ENCODE results near the gene TPX2. TPM values are rescaled to one million over a fixed set of nuclear protein-coding genes. Genes with fewer than 3 reads are reported as not detected.

Gene TPX2
- total RNA-seq, 2 donors from 2014 or later = 114 to 132 TPM

DNA sequence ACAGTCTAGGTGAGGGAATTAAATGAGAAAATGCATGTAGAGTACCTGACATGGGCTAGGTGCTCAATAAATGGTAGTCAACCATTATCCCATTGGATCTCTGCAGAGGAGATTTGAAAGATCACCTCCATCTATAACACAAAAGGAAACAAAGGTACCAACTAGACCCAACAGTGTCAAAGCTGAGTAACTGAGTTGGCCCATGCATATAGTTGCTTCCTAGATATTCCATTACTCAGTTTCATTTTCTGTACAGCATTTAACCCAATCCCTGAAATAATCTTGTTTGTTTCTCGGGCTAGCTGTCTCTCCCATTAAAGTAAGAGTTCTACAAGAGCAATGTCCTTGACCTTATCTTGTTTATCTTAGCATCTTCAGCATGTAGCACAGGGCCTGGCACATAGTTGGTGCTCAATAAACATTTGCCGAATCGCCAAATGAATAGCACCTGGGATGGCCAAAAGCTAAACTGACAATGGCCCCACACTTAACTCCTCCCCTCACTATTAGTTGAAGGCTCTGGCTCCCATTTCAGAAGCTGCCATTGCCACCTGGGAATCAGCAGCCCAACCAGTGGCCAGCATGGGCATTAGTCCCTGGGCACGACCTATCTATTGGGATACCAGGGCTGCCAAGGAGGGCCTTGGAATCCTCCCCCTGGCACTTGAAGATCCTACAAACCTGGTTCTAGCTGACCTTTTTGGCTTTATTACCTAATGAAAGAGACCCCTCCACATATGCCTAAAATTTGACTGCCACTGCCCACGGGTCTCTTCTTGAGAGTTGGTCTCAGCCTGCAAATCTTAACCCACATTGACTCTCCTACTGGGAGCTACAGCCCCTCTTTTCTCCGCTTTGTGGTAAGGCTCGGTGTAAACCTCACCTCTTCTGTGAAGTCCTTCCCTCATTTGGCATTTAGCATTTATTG, 39.0 kb upstream of the TPX2 start:
- Mint-ChIP-seq H3K36me3 (ENCODE audit: insufficient read depth in 2 of 2) (peaks cover 9 to 38% of the 10 kb centered on the region in 2 donors), H3K4me3 (peak overlapping the region; percentile 43 to 92), H3K27ac (peak overlapping the region; percentile 99), H3K9me3 (peaks cover 0 to 1% of the 10 kb centered on the region in 2 donors), H3K4me1 (ENCODE audit: low read depth) (peaks cover 78% of the 10 kb centered on the region), H3K27me3 (ENCODE audit: low read depth) (no peaks in the 10 kb centered on the region)
- DNase-seq (no peak), ATAC-seq (replicated peaks in 1 of 2) (no peak)

DNA sequence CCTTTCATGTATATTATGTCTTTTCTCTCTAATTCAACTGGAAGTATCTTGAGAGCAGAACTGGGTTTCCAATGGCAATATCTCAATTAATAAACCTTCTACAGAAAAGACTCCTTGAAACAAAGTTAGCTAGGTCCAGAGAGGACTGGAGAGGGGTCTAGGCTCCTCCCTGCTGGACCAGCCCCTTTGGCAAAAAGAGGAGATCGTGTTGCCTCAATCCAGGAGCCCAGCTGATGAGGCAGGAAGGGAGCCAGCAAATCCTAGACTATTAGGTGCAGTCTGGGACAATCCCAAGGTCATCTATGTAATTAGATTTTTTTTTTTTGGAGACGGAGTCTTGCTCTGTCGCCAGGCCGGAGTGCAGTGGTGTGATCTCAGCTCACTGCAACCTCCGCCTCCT, 38.3 kb upstream of the TPX2 start:
- peaks cover 9 to 37% of the 10 kb centered on the region in 2 donors for H3K36me3 Mint-ChIP-seq (ENCODE audit: insufficient read depth in 2 of 2)
- ATAC-seq (replicated peaks in 1 of 2) = no peak
- no peak for DNase-seq
- H3K4me3 Mint-ChIP-seq = peak overlapping the region; percentile 28 to 92
- H3K4me1 Mint-ChIP-seq (ENCODE audit: low read depth) = peaks cover 76% of the 10 kb centered on the region
- H3K9me3 Mint-ChIP-seq = peaks cover 0 to 1% of the 10 kb centered on the region in 2 donors
- no peaks in the 10 kb centered on the region for H3K27me3 Mint-ChIP-seq (ENCODE audit: low read depth)
- H3K27ac Mint-ChIP-seq = peak overlapping the region; percentile 99

DNA sequence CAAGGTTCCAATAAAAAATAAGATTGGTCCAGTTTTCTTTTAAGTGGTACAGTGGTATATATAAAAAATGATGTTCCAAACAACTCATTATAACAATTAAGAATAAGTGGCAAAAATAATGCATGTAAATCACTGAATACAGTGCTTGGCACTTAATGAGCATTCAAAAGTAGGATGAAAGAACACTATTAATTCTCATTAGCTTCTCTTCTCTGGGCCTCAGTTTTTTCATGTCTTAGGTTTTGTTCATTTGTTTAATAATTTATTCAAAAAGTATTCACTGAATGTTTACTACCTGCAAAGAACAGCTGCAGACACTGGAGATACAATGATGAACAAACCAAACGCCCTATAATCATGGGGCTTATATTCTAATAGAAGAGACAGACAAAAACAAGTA, 37.5 kb upstream of the TPX2 start:
- no peak for ATAC-seq (replicated peaks in 1 of 2)
- H3K9me3 Mint-ChIP-seq = peaks cover 0 to 1% of the 10 kb centered on the region in 2 donors
- H3K27me3 Mint-ChIP-seq (ENCODE audit: low read depth) = no peaks in the 10 kb centered on the region
- peak overlapping the region in 1 of 2 donors; percentile 48 for H3K4me3 Mint-ChIP-seq
- H3K27ac Mint-ChIP-seq = peak overlapping the region; percentile 88
- H3K4me1 Mint-ChIP-seq (ENCODE audit: low read depth) = peaks cover 77% of the 10 kb centered on the region
- H3K36me3 Mint-ChIP-seq (ENCODE audit: insufficient read depth in 2 of 2) = peaks cover 9 to 34% of the 10 kb centered on the region in 2 donors
- no peak for DNase-seq

DNA sequence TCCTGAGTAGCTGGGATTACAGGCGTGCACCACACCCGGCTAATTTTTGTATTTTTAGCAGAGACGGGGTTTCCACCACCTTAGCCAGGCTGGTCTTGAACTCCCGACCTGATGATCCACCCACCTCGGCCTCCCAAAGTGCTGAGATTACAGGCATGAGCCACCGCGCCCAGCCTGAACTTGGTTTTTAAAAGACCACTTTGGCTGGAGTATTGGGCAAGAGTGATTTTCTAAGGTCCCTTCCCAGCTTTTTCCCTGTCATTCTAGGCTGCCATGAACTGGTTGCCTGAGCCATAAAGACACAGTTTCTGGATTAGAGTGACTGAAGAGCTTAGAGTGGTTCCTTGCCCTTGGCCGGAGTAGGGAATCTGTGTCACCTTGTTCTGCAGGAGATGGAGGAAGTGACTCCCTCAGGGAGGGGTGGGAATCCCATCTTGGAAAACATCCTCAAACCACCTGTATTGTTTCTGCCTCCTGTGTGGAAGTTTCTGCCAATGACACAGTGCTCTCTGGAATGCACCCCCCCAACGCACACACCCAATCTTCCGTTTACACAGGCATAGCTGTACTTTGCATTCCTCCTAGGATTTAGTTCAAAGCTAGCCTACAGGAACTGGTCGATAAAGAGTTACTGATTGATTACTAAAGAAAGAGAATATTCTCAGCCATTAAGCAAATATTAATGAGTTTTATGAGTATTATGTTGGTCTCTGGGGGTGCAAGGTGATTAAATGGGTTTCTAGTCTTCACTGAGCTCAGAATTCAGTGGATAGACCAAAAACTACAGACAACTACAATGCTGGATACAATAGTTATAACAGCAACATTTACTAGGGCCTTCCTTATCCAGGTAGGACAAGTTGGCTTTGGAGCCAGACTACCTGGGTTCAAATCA, 34.6 kb upstream of the TPX2 start:
- Mint-ChIP-seq H3K27ac (peak overlapping the region; percentile 17), H3K9me3 (peaks cover 0 to 1% of the 10 kb centered on the region in 2 donors)

DNA sequence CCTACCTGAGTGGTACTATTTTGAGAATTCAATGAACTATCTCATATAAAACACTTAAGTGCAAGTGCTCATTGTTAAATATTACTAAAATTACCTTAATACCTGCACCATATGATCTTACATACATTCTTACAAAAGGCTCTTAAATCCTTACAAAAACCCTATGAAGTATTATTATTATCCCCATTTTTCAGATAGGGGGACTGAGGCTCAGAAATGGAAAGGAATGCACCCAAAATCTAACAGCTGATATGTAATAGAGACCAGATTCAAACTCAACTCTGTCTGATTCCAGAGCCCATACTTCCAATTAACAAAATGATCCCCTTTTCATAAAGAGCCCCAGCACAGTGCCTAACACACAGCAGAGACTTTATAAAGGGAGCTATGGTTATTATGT, 33.9 kb upstream of the TPX2 start:
- Mint-ChIP-seq H3K4me1 (ENCODE audit: low read depth) (peaks cover 75% of the 10 kb centered on the region), H3K9me3 (peaks cover 0 to 1% of the 10 kb centered on the region in 2 donors), H3K27ac (peak overlapping the region; percentile 17), H3K27me3 (ENCODE audit: low read depth) (no peaks in the 10 kb centered on the region), H3K4me3 (no peak overlapping the region), H3K36me3 (ENCODE audit: insufficient read depth in 2 of 2) (peaks cover 12 to 28% of the 10 kb centered on the region in 2 donors)
- DNase-seq (no peak), ATAC-seq (replicated peaks in 1 of 2) (no peak)

More for the DNA sequence above, 34.6 kb upstream of the TPX2 start:
- Mint-ChIP-seq H3K4me3 (no peak overlapping the region), H3K36me3 (ENCODE audit: insufficient read depth in 2 of 2) (peaks cover 9 to 28% of the 10 kb centered on the region in 2 donors), H3K4me1 (ENCODE audit: low read depth) (peaks cover 75% of the 10 kb centered on the region), H3K27me3 (ENCODE audit: low read depth) (no peaks in the 10 kb centered on the region)
- ATAC-seq (replicated peaks in 1 of 2) = no peak
- no peak for DNase-seq

DNA sequence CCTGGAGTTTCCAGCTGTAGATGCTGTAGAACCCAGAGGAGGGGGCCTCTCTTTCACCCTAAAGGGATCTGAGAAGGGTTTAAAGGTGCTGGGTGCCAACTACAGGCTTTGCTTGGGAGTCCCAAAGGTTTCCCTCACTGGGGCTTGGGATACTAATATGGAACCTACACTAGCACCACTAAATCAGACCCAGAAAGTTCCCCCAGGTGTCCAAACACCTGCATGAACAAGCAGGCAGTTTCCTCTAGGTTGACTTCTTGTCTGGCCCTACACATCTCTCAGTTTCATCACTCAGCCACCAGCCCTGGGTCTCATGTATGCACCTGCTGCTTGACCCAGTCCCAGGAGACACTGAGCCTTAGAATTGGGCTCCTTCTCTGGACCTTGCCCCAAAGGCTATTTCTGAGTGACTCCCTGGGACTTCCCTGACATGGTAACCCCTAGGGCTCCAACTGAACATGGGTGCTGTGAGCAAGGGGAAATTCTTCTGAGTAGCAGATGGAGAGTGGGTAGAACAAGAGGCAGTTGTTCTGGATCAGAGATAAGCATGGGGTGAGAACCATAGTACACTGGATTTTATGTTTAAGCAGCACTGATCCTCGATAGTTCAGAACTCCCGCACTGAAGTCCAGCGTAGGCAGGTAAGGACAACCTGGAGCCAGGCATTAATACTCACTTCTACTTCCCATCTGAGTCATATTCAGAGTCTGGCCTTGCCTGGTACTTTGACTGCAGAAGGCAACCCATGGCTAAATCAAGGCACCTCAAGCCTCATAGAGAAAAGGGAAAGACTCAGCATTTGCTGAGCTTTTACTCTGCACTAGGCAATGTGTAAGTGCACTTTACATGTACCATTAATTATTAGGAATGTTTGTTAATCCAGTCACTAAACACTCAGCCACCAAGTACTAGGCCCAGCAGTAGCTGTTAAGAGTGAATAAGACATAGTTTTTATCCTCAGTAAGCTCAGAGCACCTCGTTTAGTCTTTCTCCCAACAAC, 33.2 kb upstream of the TPX2 start:
- peak; percentile 22 to 43 for ATAC-seq (replicated peaks in 1 of 2)
- peaks cover 10 to 24% of the 10 kb centered on the region in 2 donors for H3K36me3 Mint-ChIP-seq (ENCODE audit: insufficient read depth in 2 of 2)
- no peaks in the 10 kb centered on the region for H3K27me3 Mint-ChIP-seq (ENCODE audit: low read depth)
- no peaks in the 10 kb centered on the region for H3K9me3 Mint-ChIP-seq
- peaks cover 74% of the 10 kb centered on the region for H3K4me1 Mint-ChIP-seq (ENCODE audit: low read depth)
- no peak for DNase-seq
- H3K4me3 Mint-ChIP-seq = no peak overlapping the region
- peak overlapping the region; percentile 59 for H3K27ac Mint-ChIP-seq

DNA sequence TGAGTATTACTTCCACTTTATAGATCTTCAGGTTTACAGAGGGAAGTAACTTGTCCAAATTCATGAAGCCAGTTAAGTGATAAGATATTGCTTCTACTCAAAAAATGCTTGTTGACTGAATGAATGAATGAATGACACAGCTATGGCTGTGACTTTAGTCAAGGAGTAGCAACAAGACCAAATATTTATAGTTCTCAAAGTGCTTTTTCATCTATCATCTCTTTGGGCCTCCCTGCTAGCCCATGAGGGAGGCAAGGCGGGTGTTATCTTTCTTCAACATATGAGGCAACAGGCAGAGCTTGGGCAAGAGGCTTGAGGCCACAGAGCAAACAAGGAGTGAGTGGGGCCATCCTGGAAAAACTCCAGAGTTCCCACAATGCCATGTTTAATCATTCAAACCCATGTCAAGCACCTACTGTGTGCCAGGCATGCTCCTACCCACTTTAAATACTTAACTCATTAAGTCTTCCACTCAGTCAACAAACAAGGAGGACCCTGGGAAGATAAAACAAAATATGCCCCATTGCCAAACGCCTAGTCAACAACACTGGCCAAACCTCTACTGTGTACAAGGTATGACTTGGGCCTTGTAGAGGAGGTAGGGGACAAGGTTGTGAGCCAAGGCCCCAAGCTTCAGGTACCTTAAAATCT, 32.4 kb upstream of the TPX2 start:
- H3K27ac Mint-ChIP-seq = peak overlapping the region; percentile 41

DNA sequence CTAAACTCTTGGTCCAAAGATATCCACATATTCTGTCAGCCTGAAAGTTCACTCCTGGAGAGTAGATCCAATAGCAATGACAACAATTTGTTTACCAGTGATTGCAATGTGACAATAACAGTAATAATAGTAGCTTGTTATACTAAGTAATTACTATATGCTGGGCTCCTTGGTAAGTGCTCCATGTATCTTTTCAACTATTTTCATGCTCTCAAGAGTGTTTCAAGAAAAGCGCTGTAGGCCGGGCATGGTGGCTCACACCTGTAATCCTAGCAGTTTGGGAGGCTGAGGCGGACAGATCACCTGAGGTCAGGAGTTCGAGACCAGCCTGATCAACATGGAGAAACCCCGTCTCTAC, 31.9 kb upstream of the TPX2 start:
- Mint-ChIP-seq H3K36me3 (ENCODE audit: insufficient read depth in 2 of 2) (peaks cover 8 to 26% of the 10 kb centered on the region in 2 donors), H3K27ac (peak overlapping the region; percentile 61), H3K4me3 (no peak overlapping the region), H3K9me3 (no peaks in the 10 kb centered on the region), H3K27me3 (ENCODE audit: low read depth) (no peaks in the 10 kb centered on the region), H3K4me1 (ENCODE audit: low read depth) (peaks cover 74% of the 10 kb centered on the region)
- no peak for ATAC-seq (replicated peaks in 1 of 2)
- DNase-seq = no peak

More for the DNA sequence above, 32.4 kb upstream of the TPX2 start:
- no peak overlapping the region for H3K4me3 Mint-ChIP-seq
- DNase-seq (no peak), ATAC-seq (replicated peaks in 1 of 2) (no peak)
- peaks cover 10 to 27% of the 10 kb centered on the region in 2 donors for H3K36me3 Mint-ChIP-seq (ENCODE audit: insufficient read depth in 2 of 2)
- H3K27me3 Mint-ChIP-seq (ENCODE audit: low read depth) = no peaks in the 10 kb centered on the region
- no peaks in the 10 kb centered on the region for H3K9me3 Mint-ChIP-seq
- H3K4me1 Mint-ChIP-seq (ENCODE audit: low read depth) = peaks cover 74% of the 10 kb centered on the region

DNA sequence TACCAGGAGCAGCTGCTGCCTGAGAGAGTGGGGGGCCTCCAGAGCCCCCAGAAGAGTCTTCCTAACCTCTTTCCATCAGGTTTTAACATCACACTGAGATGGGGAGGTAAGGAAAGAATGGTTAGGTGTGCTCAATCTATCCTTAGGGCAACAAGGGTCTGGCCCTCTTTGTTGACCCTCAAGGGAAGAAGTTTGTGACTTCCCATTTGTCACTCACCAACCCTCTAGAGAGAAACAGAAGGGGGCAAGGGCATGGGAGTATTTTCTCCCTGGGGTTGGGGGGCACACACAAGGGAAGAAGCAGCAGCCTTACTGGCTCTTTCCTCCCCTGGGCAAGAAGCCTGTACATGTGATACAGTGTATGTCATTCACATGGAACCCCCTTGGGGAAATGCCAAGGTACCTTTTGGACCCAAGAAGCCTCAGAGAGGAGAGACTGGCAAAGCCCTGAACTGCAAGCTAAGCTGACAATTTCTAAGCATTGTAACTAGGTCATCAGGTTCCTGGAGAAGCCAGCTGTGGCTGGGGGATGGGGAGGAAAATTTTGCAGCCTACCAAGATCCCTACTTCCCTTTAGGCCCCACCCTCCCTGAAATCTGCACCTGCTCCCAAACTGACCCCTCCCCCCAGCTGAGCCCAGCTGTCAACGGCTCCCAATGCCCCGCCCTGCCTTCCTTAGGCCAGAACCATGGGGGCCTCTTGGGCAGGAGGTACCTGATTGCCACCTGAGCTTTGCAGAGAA, 30.9 kb upstream of the TPX2 start:
- H3K27ac Mint-ChIP-seq = peak overlapping the region; percentile 61
- H3K4me1 Mint-ChIP-seq (ENCODE audit: low read depth) = peaks cover 83% of the 10 kb centered on the region
- DNase-seq (no peak), ATAC-seq (replicated peaks in 1 of 2) (no peak)
- no peaks in the 10 kb centered on the region for H3K27me3 Mint-ChIP-seq (ENCODE audit: low read depth)
- peaks cover 13 to 34% of the 10 kb centered on the region in 2 donors for H3K36me3 Mint-ChIP-seq (ENCODE audit: insufficient read depth in 2 of 2)
- no peak overlapping the region for H3K4me3 Mint-ChIP-seq
- H3K9me3 Mint-ChIP-seq = no peaks in the 10 kb centered on the region

DNA sequence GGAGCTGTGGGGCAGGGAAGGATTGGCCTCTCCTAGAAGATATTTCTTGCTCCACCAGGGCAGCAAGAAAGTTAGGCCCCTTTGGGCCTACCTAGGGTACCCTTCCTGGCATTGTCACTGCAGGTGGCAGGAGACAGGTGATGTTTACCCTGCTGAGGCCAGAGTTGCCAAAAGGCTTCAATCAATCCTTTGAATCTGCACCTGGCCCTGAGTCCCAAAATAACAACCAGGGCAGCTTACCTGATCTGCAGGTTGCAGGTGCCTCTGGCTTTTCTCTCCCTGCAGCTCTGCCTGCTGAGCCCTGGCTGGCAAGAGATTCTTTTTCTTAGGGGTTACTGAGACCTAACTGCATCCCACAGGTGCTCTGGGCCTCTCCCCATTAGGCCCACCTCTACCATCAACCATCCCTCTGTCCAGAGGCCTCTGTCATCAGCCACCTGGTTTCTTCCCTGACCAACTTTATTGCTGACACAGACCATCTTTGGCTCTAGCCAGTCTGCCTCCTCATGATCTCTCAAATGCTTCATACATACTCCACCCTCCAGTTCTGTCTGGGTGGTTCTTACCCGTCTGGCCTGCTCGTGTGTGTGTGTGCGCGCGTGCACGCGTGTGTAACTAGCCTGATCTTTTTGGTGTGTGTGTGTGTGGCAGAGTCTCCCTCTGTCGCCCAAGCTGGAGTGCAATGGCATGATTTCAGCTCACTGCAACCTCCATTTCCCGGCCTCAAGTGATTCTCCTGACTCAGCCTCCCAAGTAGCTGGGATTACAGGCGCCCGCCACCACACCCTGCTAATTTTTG, 30.2 kb upstream of the TPX2 start:
- DNase-seq (no peak), ATAC-seq (replicated peaks in 1 of 2) (no peak)
- Mint-ChIP-seq H3K4me1 (ENCODE audit: low read depth) (peaks cover 91% of the 10 kb centered on the region), H3K27ac (no peak overlapping the region), H3K36me3 (ENCODE audit: insufficient read depth in 2 of 2) (peaks cover 15 to 39% of the 10 kb centered on the region in 2 donors), H3K9me3 (no peaks in the 10 kb centered on the region), H3K4me3 (peak overlapping the region in 1 of 2 donors; percentile 33), H3K27me3 (ENCODE audit: low read depth) (no peaks in the 10 kb centered on the region)

DNA sequence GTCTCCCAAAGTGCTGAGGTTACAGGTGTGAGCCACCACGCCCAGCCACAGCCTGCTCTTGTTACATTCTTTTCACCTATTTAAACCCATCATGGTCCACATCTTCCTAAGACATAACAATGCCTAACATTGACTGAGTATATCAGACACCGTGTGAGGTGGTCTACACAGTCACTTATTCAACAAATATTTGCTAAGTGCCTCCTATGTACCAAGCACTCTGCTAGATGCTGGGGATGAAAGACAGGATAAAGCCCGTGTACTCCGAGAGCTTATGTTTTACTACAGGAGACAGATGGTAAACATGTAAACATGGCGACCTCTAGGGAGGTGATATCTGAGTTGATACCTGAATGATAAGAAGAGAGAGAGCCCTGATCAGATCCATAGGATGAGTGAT, 29.2 kb upstream of the TPX2 start:
- ATAC-seq (replicated peaks in 1 of 2) (no peak), DNase-seq (no peak)
- Mint-ChIP-seq H3K27ac (peak overlapping the region; percentile 64), H3K27me3 (ENCODE audit: low read depth) (no peaks in the 10 kb centered on the region), H3K4me1 (ENCODE audit: low read depth) (peaks cover 94% of the 10 kb centered on the region), H3K36me3 (ENCODE audit: insufficient read depth in 2 of 2) (peaks cover 18 to 49% of the 10 kb centered on the region in 2 donors), H3K4me3 (peak overlapping the region in 1 of 2 donors; percentile 33), H3K9me3 (no peaks in the 10 kb centered on the region)

Data from activated T-cell treated with anti-CD3 and anti-CD28 coated beads, Interleukin-2, amount 50 U/mL, for 72 hours (primary cell).